ENCODE data around the gene MYH7.
"Not testable (repeated sequence)": the region's sequence is repeated elsewhere in the genome, so short reads cannot be mapped to it uniquely, and the experiment has no call there.

Gene MYH7

GRCh38 chr14:23425169-23425568, 10.3 kb downstream of the MYH7 start:
- H3K4me2 ChIP-seq, result no peak overlapping the region
- H3K36me3 ChIP-seq, result no peaks in the 10 kb centered on the region
- no peaks in the 10 kb centered on the region for H4K20me1 ChIP-seq
- H3K4me1 ChIP-seq, result no peaks in the 10 kb centered on the region; a peak in 1 of 20 replicates
- H3K27me3 ChIP-seq, result peaks cover 0 to 3% (median 0%) of the 10 kb centered on the region in 11 experiments; a peak in 1 of 22 replicates
- no peak overlapping the region for H3K27ac ChIP-seq
- TF ChIP-seq Cebpa-rat (IDR thresholded peaks at IDR 0.05), result no peak
- H3K9ac ChIP-seq, result no peak overlapping the region
- H3K9me3 ChIP-seq (replicated peaks in 1 of 11), result no peaks in the 10 kb centered on the region
- no peak overlapping the region for H3K4me3 ChIP-seq

GRCh38 chr14:23423657-23424056, 11.8 kb downstream of the MYH7 start:
- no peak for TF ChIP-seq Cebpa-rat (IDR thresholded peaks at IDR 0.05)
- no peak overlapping the region for H3K9ac ChIP-seq
- no peaks in the 10 kb centered on the region; a peak in 1 of 20 replicates for H3K4me1 ChIP-seq
- no peaks in the 10 kb centered on the region for H3K9me3 ChIP-seq (replicated peaks in 1 of 11)
- no peaks in the 10 kb centered on the region for H4K20me1 ChIP-seq
- no peak overlapping the region for H3K4me3 ChIP-seq
- no peak overlapping the region for H3K4me2 ChIP-seq
- no peak overlapping the region for H3K27ac ChIP-seq
- H3K27me3 ChIP-seq, result peaks cover 0 to 3% (median 0%) of the 10 kb centered on the region in 11 experiments; a peak in 1 of 22 replicates
- H3K36me3 ChIP-seq, result no peaks in the 10 kb centered on the region

- H3K4me1 ChIP-seq, result no peaks in the 10 kb centered on the region; a peak in 1 of 20 replicates
- no peaks in the 10 kb centered on the region for H3K9me3 ChIP-seq (replicated peaks in 1 of 11)
- no peak for TF ChIP-seq Cebpa-rat (IDR thresholded peaks at IDR 0.05)
- no peaks in the 10 kb centered on the region for H3K36me3 ChIP-seq
- H3K4me2 ChIP-seq, result peak overlapping the region in 1 of 11 experiments; percentile 15; a peak in 2 of 22 replicates
- no peak overlapping the region for H3K27ac ChIP-seq
- no peaks in the 10 kb centered on the region; a peak in 1 of 22 replicates for H4K20me1 ChIP-seq
- H3K27me3 ChIP-seq, result peaks cover 0 to 3% (median 0%) of the 10 kb centered on the region in 11 experiments; a peak in 1 of 22 replicates
- no peak overlapping the region for H3K4me3 ChIP-seq
- H3K9ac ChIP-seq, result no peak overlapping the region
Observed at GRCh38 chr14:23421594-23421993, 13.9 kb downstream of the MYH7 start.

DNA sequence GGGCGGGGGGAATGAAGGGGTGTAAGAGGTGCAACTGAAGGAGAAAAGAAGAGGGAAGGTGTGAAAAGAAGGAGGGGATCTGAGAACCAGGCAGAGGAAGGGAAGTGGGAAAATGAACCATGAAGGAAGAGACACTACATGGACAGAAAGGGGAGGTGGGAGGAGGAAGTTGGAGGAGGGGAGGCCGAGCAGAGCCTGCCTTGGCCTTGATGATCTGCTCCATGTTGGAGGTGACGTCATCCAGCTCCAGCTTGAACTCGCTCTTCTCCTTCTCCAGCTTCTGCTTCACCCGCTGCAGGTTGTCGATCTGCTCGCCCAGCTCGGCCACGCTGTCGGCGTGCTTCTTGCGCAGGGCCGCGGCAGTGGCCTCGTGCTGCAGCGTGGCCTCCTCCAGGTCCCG, 15.8 kb downstream of the MYH7 start:
- not testable (repeated sequence) for H3K4me2 ChIP-seq; H4K20me1 ChIP-seq; H3K27me3 ChIP-seq; H3K4me1 ChIP-seq; H3K27ac ChIP-seq; H3K9me3 ChIP-seq (replicated peaks in 1 of 11); H3K36me3 ChIP-seq; H3K4me3 ChIP-seq; H3K9ac ChIP-seq

DNA sequence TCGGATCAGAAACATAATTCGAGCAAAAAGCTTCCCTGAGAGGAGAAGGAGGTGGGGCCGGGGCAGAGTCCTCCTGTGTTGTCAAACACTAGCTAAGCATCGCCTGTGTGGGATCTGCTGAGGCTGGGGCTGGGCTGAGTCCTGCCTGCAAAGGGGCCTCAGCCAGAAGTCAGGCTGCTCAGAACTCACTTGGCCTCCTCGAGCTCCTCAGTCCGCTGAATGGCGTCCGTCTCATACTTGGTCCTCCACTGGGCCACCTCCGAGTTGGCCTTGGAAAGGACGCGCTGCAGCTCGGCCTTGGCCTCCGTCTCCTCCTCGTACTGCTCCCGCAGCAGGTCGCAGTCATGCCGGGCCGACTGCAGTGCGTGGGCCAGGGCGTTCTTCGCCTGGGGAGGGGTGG, 17.4 kb downstream of the MYH7 start:
- no peak overlapping the region for H3K4me3 ChIP-seq
- H3K27me3 ChIP-seq, result peaks cover 0 to 3% (median 0%) of the 10 kb centered on the region in 11 experiments; a peak in 2 of 22 replicates
- no peaks in the 10 kb centered on the region for H3K36me3 ChIP-seq
- no peak overlapping the region for H3K9ac ChIP-seq
- no peaks in the 10 kb centered on the region; a peak in 1 of 20 replicates for H3K4me1 ChIP-seq
- no peak for TF ChIP-seq Cebpa-rat (IDR thresholded peaks at IDR 0.05)
- H4K20me1 ChIP-seq, result no peaks in the 10 kb centered on the region; a peak in 2 of 22 replicates
- H3K27ac ChIP-seq, result no peak overlapping the region
- H3K9me3 ChIP-seq (replicated peaks in 1 of 11), result no peaks in the 10 kb centered on the region
- no peak overlapping the region for H3K4me2 ChIP-seq

DNA sequence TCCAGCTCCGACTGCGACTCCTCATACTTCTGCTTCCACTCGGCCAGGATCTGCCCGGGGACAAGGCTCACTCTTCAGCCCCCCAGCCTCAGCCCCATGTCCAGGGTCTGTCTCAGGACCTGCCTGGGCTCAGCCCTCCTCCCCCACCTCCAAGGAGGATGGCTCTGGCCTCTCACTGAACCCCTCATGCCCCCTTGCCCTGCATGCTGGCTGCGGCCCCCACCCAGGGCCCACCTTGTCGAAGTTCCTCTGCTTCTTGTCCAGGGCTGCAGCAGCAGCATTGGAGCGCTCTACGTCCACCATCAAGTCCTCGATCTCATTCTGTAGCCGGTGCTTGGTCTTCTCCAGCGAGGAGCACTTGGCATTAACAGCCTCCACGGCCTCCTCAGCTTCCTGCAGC, 18.2 kb downstream of the MYH7 start:
- not testable (repeated sequence) for H3K36me3 ChIP-seq; H3K9ac ChIP-seq; H3K9me3 ChIP-seq (replicated peaks in 1 of 11); H3K4me2 ChIP-seq; H3K27ac ChIP-seq; H3K27me3 ChIP-seq; H3K4me1 ChIP-seq; H4K20me1 ChIP-seq; H3K4me3 ChIP-seq

DNA sequence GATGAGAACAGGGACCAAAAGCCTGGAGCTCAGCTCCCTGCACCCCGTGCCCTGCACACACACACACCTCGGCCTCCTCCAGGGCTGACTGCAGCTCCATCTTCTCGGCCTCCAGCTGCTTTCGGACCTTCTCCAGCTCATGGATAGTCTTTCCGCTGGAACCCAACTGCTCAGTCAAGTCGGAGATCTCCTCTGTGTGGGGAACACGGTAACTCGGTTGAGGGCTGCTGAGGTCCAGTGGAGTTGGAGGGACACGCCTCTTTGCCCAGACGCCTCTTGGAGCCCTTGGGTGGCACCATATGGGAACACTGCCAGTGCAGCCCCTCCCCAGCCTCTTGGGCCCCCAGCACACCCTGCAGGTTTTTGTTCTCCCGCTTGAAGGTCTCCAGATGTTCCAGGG, 18.7 kb downstream of the MYH7 start:
- H3K9ac ChIP-seq, result no peak overlapping the region
- no peaks in the 10 kb centered on the region for H3K9me3 ChIP-seq (replicated peaks in 1 of 11)
- no peaks in the 10 kb centered on the region; a peak in 1 of 20 replicates for H3K4me1 ChIP-seq
- no peak overlapping the region for H3K4me2 ChIP-seq
- peaks cover 0 to 6% (median 0%) of the 10 kb centered on the region in 11 experiments; a peak in 2 of 22 replicates for H4K20me1 ChIP-seq
- no peak overlapping the region for H3K4me3 ChIP-seq
- no peak overlapping the region for H3K27ac ChIP-seq
- no peak for TF ChIP-seq Cebpa-rat (IDR thresholded peaks at IDR 0.05)
- H3K27me3 ChIP-seq, result peaks cover 0 to 3% (median 0%) of the 10 kb centered on the region in 11 experiments; a peak in 2 of 22 replicates
- H3K36me3 ChIP-seq, result no peaks in the 10 kb centered on the region

DNA sequence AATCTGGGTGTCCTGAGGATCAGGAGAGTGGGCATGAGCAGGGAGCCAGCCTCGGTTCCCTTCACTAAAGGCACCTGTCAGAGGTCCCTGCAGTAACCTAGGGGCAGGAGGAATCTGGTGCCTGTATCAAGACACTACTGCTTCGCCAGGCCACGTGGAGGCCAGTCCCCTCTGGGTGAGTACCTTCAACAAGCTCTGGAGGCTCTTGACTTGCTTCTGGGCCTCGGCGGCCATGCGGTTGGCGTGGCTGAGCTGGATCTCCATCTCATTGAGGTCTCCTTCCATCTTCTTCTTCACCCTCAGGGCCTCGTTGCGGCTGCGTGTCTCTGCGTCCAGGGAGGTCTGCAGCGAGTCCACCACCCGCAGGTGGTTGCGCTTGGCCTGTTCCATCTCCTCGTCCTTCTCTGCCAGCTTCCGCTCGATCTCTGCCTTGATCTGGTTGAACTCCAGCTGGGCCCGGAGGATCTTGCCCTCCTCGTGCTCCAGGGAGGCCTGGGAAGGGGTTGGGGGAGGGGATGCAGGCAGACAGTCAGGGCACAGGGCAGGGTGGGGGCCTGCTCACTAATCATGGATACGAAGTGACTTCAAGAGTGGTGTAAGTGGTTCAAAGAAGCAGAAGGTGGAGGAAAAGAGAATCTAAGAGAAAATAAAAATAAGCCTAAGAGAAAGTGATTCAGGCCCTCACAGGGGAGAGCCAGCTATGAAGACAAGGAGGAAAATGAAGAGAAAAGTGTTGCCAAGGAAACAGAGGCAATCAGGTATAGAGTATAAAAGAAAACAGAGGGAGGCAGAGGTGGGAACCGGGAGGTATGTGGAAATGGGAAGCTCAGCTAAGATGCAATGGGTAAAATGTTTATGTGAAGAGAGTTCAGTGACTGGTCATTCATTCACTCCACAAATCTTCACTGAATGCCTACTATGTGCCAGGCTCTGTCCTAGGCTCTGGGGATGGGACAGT, 19.4 kb downstream of the MYH7 start:
- Histone ChIP-seq H3K4me3 (no peak overlapping the region), H3K27me3 (peaks cover 0 to 7% (median 0%) of the 10 kb centered on the region in 11 experiments; a peak in 3 of 22 replicates), H3K36me3 (no peaks in the 10 kb centered on the region), H3K9me3 (replicated peaks in 1 of 11) (no peaks in the 10 kb centered on the region), H3K4me1 (no peaks in the 10 kb centered on the region), H3K4me2 (no peak overlapping the region), H3K27ac (no peak overlapping the region), H3K9ac (no peak overlapping the region), H4K20me1 (peaks cover 0 to 10% (median 0%) of the 10 kb centered on the region in 11 experiments; a peak in 2 of 22 replicates)
- TF ChIP-seq Cebpa-rat (IDR thresholded peaks at IDR 0.05), result no peak

- no peaks in the 10 kb centered on the region for H3K9me3 ChIP-seq (replicated peaks in 1 of 11)
- no peak overlapping the region for H3K27ac ChIP-seq
- peaks cover 0 to 20% (median 0%) of the 10 kb centered on the region in 11 experiments; a peak in 4 of 22 replicates for H4K20me1 ChIP-seq
- H3K4me1 ChIP-seq, result no peaks in the 10 kb centered on the region
- H3K9ac ChIP-seq, result no peak overlapping the region
- no peak overlapping the region for H3K4me3 ChIP-seq
- no peak overlapping the region for H3K4me2 ChIP-seq
- no peaks in the 10 kb centered on the region for H3K36me3 ChIP-seq
- peaks cover 0 to 15% (median 5%) of the 10 kb centered on the region in 11 experiments; a peak in 10 of 22 replicates for H3K27me3 ChIP-seq
- no peak for TF ChIP-seq Cebpa-rat (IDR thresholded peaks at IDR 0.05)
Observed at GRCh38 chr14:23414906-23415820, 20.3 kb downstream of the MYH7 start.
